Neural crest cell (in vitro differentiated cells): ENCODE measurements around the gene PACS1. TPM values are rescaled to one million over a fixed set of nuclear protein-coding genes. Genes with fewer than 3 reads are reported as not detected.

ENCODE experiments used
- DNase-seq: peaks from one replicate; pipeline ENCODE4 v3.0.0; 2021; ENCODE audit warnings: low read depth, mixed read lengths, low spot score
- H3K27ac Mint-ChIP-seq: one replicate; pipeline ENCODE4 v1.8.0; 2021; ENCODE audit warnings: mild to moderate bottlenecking, mixed read lengths; ENCODE audit not compliant: unreplicated experiment
- H3K27me3 Mint-ChIP-seq: 2 replicates; pipeline ENCODE4 v1.8.0; 2021; ENCODE audit warnings: low read depth, mild to moderate bottlenecking, mixed read lengths
- H3K36me3 Mint-ChIP-seq: 2 replicates; pipeline ENCODE4 v1.8.0; 2021; ENCODE audit warnings: low read depth, mild to moderate bottlenecking, mixed read lengths
- H3K4me1 Mint-ChIP-seq: 2 replicates; pipeline ENCODE4 v1.8.0; 2021; ENCODE audit warnings: mixed read lengths
- H3K4me3 Mint-ChIP-seq: one replicate; pipeline ENCODE4 v1.8.0; 2021; ENCODE audit warnings: mild to moderate bottlenecking, mixed read lengths
- H3K9me3 Mint-ChIP-seq: 2 replicates; pipeline ENCODE4 v1.8.0; 2021; ENCODE audit warnings: mixed read lengths
- total RNA-seq: library from RNA; stranded (reverse); gene quantifications from 2 replicates; pipeline ENCODE4 v1.2.1, GENCODE V29; 2021
- TF ChIP-seq, protein P1 (sequence below): fragments of 200-600 bp; sonication (generic); conservative IDR thresholded peaks from 2 replicates; pipeline ENCODE4 v1.5.0; 2021; ENCODE audit warnings: antibody characterized with exemption, mild to moderate bottlenecking

PACS1 gene
- total RNA-seq, 1 donor from 2014 or later: 54.3 TPM

DNA sequence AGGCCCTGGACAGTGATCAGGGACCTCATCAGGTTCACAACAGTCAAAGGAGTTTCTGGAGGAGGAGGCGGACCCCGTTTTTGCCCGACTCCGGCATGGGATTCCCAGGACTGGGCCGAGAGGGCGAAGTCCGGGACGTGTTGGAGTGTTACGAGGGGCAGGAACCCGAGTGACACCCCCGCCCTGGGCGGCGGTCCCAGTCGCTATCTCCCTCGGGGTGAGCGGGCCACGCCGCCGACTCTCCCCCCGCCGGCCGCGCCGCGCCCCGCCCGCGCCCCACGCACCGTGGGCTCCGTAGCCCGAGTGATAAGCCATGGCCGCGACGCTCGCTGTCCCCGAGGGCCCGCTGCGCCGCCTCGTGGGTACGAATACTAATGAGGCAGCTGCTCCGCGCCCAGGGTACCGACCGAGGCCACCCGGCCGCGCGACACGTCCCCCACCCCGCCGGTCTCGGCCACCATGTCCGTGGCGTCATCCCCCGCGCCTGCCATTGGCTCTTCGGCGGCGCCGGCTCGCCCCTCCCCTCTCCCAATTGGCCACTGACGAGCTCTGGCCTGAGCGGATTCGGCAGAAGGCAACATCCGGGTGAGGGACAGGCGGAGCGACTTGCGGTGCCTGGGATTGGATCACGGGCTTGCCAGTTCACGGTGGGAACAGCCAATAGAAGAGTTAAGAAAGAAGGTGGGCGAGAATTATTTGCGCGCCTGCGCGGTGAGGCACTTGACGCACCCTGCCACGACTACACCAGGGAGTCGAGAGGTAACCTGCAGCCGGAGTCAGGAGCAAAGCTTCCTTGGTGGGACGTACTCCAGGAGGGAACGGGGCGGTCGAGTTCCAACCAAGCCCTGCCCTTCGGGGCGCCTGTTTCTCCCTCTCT lies 218.8 kb downstream of the PACS1 start, which contains the start of gene YIF1A:
Gene YIF1A (minus strand): TSS at position 473 of the 877 bp plus-strand sequence. CDS start 158 bp downstream, at position 315.
- peak within 1 kb of the TSS; percentile 95 for H3K27ac Mint-ChIP-seq
- peaks cover 33% of the 10 kb centered on the region for H3K4me1 Mint-ChIP-seq
- H3K4me3 Mint-ChIP-seq: peak within 1 kb of the TSS; percentile 91
- peaks cover 43% of the 10 kb centered on the region for H3K27me3 Mint-ChIP-seq
- DNase-seq: peak; percentile 95
- H3K36me3 Mint-ChIP-seq: no peaks in the 10 kb centered on the region
- TF ChIP-seq, protein P1, sequence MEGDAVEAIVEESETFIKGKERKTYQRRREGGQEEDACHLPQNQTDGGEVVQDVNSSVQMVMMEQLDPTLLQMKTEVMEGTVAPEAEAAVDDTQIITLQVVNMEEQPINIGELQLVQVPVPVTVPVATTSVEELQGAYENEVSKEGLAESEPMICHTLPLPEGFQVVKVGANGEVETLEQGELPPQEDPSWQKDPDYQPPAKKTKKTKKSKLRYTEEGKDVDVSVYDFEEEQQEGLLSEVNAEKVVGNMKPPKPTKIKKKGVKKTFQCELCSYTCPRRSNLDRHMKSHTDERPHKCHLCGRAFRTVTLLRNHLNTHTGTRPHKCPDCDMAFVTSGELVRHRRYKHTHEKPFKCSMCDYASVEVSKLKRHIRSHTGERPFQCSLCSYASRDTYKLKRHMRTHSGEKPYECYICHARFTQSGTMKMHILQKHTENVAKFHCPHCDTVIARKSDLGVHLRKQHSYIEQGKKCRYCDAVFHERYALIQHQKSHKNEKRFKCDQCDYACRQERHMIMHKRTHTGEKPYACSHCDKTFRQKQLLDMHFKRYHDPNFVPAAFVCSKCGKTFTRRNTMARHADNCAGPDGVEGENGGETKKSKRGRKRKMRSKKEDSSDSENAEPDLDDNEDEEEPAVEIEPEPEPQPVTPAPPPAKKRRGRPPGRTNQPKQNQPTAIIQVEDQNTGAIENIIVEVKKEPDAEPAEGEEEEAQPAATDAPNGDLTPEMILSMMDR: no peak
- H3K9me3 Mint-ChIP-seq: no peaks in the 10 kb centered on the region

DNA sequence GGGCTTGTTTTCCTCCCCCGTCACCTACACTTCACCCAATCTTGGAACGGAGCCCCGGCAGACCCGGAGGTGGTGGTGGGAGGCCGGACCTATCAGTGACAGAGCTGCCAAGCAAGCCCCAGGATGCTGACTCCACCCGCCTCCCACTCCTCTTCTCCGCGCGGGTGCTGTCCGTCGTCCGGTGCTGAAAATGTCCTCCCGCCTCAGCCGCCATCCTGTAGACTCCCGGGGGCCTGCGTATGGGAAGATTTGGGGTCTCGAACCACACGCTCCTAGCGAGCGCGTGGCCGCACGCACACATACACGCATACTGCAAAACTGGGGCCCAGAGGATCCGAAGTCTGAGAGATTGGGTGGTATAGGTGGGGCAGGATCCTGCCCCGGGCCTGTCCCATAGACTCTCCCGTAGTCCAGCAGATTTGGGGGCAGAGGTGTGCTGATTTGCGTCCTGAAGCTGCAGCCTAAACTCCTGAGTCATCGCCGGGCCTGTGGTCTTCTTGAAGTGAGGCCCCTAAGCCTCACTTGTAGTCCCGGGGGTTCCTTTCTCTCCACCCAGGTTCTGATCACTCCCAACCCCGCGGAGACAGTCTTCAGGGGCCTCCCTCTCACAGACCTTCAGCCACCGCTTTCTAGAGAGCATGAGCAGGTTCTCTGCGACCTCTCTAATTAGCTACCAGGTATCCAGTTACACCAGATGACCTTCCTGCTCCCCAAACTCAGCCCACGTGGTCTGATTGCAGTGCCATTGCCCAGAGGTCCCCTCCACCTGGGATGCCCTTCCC lies 219.7 kb downstream of the PACS1 start:
- DNase-seq: peak; percentile 76
- Mint-ChIP-seq H3K27me3 (peaks cover 47% of the 10 kb centered on the region), H3K4me3 (peak overlapping the region; percentile 90), H3K27ac (peak overlapping the region; percentile 83), H3K4me1 (peaks cover 33% of the 10 kb centered on the region), H3K9me3 (no peaks in the 10 kb centered on the region), H3K36me3 (no peaks in the 10 kb centered on the region)
- TF ChIP-seq, protein P1: no peak

DNA sequence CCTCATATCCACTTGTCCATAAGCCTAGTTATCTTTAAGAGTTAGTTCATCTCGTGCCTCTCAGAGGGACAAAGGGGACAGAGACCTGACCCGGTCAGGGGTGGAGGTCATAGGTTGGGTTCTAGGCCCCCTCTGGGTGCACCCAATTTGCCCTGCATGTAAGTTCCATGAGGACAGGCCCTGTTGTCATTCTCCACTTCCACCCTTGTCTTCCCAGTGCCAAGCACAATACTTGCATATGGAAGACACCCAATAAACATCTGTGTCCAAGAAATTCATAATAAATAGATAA lies 220.2 kb downstream of the PACS1 start:
- DNase-seq: no peak
- no peaks in the 10 kb centered on the region for H3K9me3 Mint-ChIP-seq
- H3K36me3 Mint-ChIP-seq: no peaks in the 10 kb centered on the region
- TF ChIP-seq, protein P1: no peak
- H3K4me3 Mint-ChIP-seq: peak overlapping the region; percentile 90
- H3K27ac Mint-ChIP-seq: no peak overlapping the region
- peaks cover 47% of the 10 kb centered on the region for H3K27me3 Mint-ChIP-seq
- peaks cover 33% of the 10 kb centered on the region for H3K4me1 Mint-ChIP-seq

DNA sequence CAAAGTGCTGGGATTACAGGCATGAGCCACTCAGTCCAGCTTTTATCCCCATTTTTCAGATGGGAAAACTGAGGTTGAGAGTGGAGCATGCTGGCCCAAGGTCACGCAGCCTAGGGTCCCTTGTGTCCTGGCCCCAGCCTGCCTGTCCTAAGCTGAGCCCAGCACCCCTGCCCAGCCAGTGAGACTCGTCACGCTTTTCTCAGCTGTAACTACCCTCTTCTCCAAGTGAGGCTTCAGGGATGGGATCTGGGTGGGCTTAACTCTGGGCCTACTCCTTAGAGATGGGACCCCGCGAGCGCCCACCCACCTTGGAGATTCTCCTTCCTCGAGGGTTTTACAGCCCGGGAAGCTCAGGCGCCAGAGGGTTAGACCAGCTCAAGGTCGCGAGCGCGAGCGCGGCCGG lies 221.2 kb downstream of the PACS1 start:
- no peak overlapping the region for H3K27ac Mint-ChIP-seq
- peaks cover 50% of the 10 kb centered on the region for H3K27me3 Mint-ChIP-seq
- no peaks in the 10 kb centered on the region for H3K9me3 Mint-ChIP-seq
- TF ChIP-seq, protein P1: no peak
- no peak for DNase-seq
- peaks cover 33% of the 10 kb centered on the region for H3K4me1 Mint-ChIP-seq
- no peaks in the 10 kb centered on the region for H3K36me3 Mint-ChIP-seq
- peak overlapping the region; percentile 90 for H3K4me3 Mint-ChIP-seq

DNA sequence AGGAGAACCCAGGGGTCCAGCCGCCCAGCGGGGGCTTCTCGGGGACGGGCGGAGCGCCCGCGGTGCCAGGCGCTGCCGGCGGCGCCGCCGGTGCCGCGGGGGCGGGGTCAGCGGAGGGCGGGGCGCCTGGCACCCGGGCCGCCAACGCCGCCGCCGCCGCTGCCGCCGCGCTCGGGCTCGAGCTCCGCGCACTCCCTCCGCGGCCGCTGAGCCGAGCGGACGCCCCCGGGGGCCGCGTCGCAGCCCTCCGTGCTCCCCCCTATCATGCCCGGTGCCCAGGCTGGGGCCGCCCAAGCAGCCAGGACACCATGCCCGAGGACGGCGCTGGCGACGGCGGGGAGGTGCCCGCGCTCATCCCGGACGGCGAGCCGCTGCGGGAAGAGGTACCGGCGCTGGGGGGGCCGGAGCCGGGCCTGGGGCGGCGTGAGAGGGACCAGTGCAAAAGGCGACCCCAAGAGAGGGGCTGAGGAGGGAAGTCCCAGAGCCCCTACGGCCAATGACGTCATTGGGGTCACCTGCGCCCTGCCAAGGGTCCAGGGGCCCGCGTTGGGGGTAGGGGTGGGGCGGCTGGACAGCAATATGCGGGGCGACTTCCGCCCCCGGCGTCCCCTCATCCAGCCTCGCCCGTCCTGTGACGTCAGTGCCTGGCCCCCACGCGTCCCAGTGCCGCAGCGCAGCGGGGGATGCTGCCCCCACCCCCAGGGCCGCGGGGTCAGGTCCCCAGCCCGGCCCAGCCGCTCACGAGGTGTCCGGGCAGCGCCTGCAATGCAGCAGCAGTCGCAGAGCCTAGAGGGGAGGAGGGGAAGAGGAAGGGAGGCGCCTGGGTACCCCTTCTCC lies 221.9 kb downstream of the PACS1 start, which contains the start of gene TMEM151A:
Gene TMEM151A (plus strand): TSS at position 189 of the 837 bp plus-strand sequence. CDS start 120 bp downstream, at position 309.
- Mint-ChIP-seq H3K4me3 (peak within 1 kb of the TSS; percentile 90), H3K9me3 (no peaks in the 10 kb centered on the region), H3K27me3 (peaks cover 53% of the 10 kb centered on the region), H3K4me1 (peaks cover 33% of the 10 kb centered on the region), H3K27ac (no peak within 1 kb of the TSS), H3K36me3 (no peaks in the 10 kb centered on the region)
- TF ChIP-seq, protein P1: no peak
- DNase-seq: no peak
